H1 (cell line): ENCODE measurements around the gene DYNC2I2. TPM values are rescaled to one million over a fixed set of nuclear protein-coding genes. Genes with fewer than 3 reads are reported as not detected.

Experiments used
- CEBPB ChIP-seq: IDR thresholded peaks from 2 replicates; pipeline ENCODE4 v1.6.1; 2012; ENCODE audit warnings: low read depth, low read length
- CTCF ChIP-seq, 3 experiments: IDR thresholded peaks; 1 replicate in 2 of 3; 2 replicates in 1 of 3; pipeline versions ENCODE4 v1.5.1 to v1.6.1; 2011; ENCODE audit warnings: low read length in 3 of 3, mild to moderate bottlenecking in 3 of 3, inconsistent platforms in 2 of 3, low read depth in 1 of 3, moderate library complexity in 1 of 3; ENCODE audit not compliant: insufficient read depth in 1 of 3; ENCODE audit errors: control extremely low read depth in 1 of 3
- FOSL1 ChIP-seq: IDR thresholded peaks from 2 replicates; pipeline ENCODE4 v1.6.1; 2011; ENCODE audit warnings: mild to moderate bottlenecking, low read depth, low read length, moderate library complexity; ENCODE audit not compliant: insufficient read depth
- GABPA ChIP-seq: IDR thresholded peaks from 2 replicates; pipeline ENCODE4 v1.6.1; 2011; ENCODE audit warnings: mild to moderate bottlenecking, low read length, moderate library complexity, borderline replicate concordance; ENCODE audit not compliant: insufficient read depth
- SP2 ChIP-seq: IDR thresholded peaks from 2 replicates; pipeline ENCODE4 v1.6.1; 2012; ENCODE audit warnings: mild to moderate bottlenecking, low read length, inconsistent platforms
- polyA plus RNA-seq, 7 experiments: library from polyadenylated mRNA; depleted of rRNA in 3 of 7; stranded (reverse) in 5 of 7; unstranded in 2 of 7; fragments of >200 nt in 5 of 7; fragments of 200-250 nt in 2 of 7; gene quantifications; 1 replicate in 5 of 7; 2 replicates in 1 of 7; 4 replicates in 1 of 7; pipeline versions ENCODE4 v1.2.1 to v1.2.3, GENCODE V29; 2011 to 2013; ENCODE audit warnings: missing spikeins in 2 of 7, mixed read lengths in 2 of 7
- total RNA-seq: library from RNA; stranded (reverse); fragmentation: NEBNext Ultra II Directional; extraction: Animal tissue kit (Norgen Biotek cat#: 25700); gene quantifications from 2 replicates; pipeline ENCODE4 v1.2.1, GENCODE V29; 2021

DYNC2I2 gene
- total and polyA plus RNA-seq, 2 of the 8 experiments (the other 6 are each of a cell fraction or from before 2014, with no cell fraction given): 58.0 to 78.5 TPM

- TF ChIP-seq CEBPB: no peak
- no peak for TF ChIP-seq GABPA
- no peak for TF ChIP-seq FOSL1
- no peak for TF ChIP-seq CTCF (IDR thresholded peaks at IDR 0.05; ENCODE audit: control extremely low read depth in 1 of 3, insufficient read depth in 1 of 3, low read depth in 1 of 3, low read length in 3 of 3)
- no peak for TF ChIP-seq SP2
These were observed 21.9 kb downstream of the DYNC2I2 start (continued) for GRCh38 chr9:128634651-128635262.
